ENCODE data around the gene ANO9. TPM values are rescaled to one million over a fixed set of nuclear protein-coding genes. Genes with fewer than 3 reads are reported as not detected.
"Not testable (repeated sequence)": the region's sequence is repeated elsewhere in the genome, so short reads cannot be mapped to it uniquely, and the experiment has no call there.

Gene ANO9
- total and polyA plus RNA-seq, 2 donors (not counting 1 experiment from before 2014, with no cell fraction given), result not detected

- Histone ChIP-seq H3K79me2 (ENCODE audit: control insufficient read depth, insufficient read depth, low read length) (no peaks in the 10 kb centered on the region), H3K4me3 (replicated peaks in 1 of 4; ENCODE audit: control extremely low read depth in 1 of 4, insufficient read depth in 1 of 4, low read depth in 3 of 4, low read length in 4 of 4) (no peak overlapping the region), H3K4me1 (ENCODE audit: control insufficient read depth, extremely low read depth, insufficient read depth, low read length) (no peaks in the 10 kb centered on the region), H3K4me2 (ENCODE audit: extremely low read depth, insufficient read depth, low read length) (no peak overlapping the region), H3K9ac (ENCODE audit: insufficient read depth, low read length) (no peak overlapping the region), H2AFZ (ENCODE audit: low read length) (no peak overlapping the region), H3K36me3 (ENCODE audit: control insufficient read depth, insufficient read depth, low read length) (no peaks in the 10 kb centered on the region), H3K27me3 (ENCODE audit: control insufficient read depth, insufficient read depth, low read length) (no peaks in the 10 kb centered on the region), H3K9me3 (ENCODE audit: control insufficient read depth, insufficient read depth, low read depth, low read length) (no peaks in the 10 kb centered on the region), H3K27ac (ENCODE audit: insufficient read depth, low read length) (no peak overlapping the region), H4K20me1 (ENCODE audit: control insufficient read depth, extremely low read depth, insufficient read depth, low read length) (no peaks in the 10 kb centered on the region)
- no peak for DNase-seq (ENCODE audit: low read depth in 2 of 2)
- TF ChIP-seq CTCF (conservative IDR thresholded peaks at IDR 0.05 in 1 of 2, IDR thresholded peaks at IDR 0.05 in 1 of 2; ENCODE audit: low read depth in 1 of 2, low read length in 2 of 2) (no peak), EZH2 (IDR thresholded peaks at IDR 0.05; ENCODE audit: low read length, missing control alignments) (no peak)
Observed at GRCh38 chr11:403761-404431, 37.9 kb downstream of the ANO9 start.

- Histone ChIP-seq H3K36me3 (ENCODE audit: control insufficient read depth, insufficient read depth, low read length) (no peaks in the 10 kb centered on the region), H3K4me1 (ENCODE audit: control insufficient read depth, extremely low read depth, insufficient read depth, low read length) (no peaks in the 10 kb centered on the region), H3K27me3 (ENCODE audit: control insufficient read depth, insufficient read depth, low read length) (no peaks in the 10 kb centered on the region), H3K4me2 (ENCODE audit: extremely low read depth, insufficient read depth, low read length) (no peak overlapping the region), H3K9ac (ENCODE audit: insufficient read depth, low read length) (no peak overlapping the region), H3K79me2 (ENCODE audit: control insufficient read depth, insufficient read depth, low read length) (no peaks in the 10 kb centered on the region), H4K20me1 (ENCODE audit: control insufficient read depth, extremely low read depth, insufficient read depth, low read length) (no peaks in the 10 kb centered on the region), H3K4me3 (replicated peaks in 1 of 4; ENCODE audit: control extremely low read depth in 1 of 4, insufficient read depth in 1 of 4, low read depth in 3 of 4, low read length in 4 of 4) (no peak overlapping the region), H3K9me3 (ENCODE audit: control insufficient read depth, insufficient read depth, low read depth, low read length) (no peaks in the 10 kb centered on the region), H3K27ac (ENCODE audit: insufficient read depth, low read length) (no peak overlapping the region), H2AFZ (ENCODE audit: low read length) (no peak overlapping the region)
- no peak for TF ChIP-seq CTCF (conservative IDR thresholded peaks at IDR 0.05 in 1 of 2, IDR thresholded peaks at IDR 0.05 in 1 of 2; ENCODE audit: low read depth in 1 of 2, low read length in 2 of 2)
- TF ChIP-seq EZH2 (IDR thresholded peaks at IDR 0.05; ENCODE audit: low read length, missing control alignments), result no peak
- DNase-seq (ENCODE audit: low read depth in 2 of 2), result no peak
Observed at GRCh38 chr11:403021-403760, 38.6 kb downstream of the ANO9 start.

GRCh38 chr11:401196-401595, 40.6 kb downstream of the ANO9 start:
- not testable (repeated sequence) for H3K4me3 ChIP-seq (replicated peaks in 1 of 4; ENCODE audit: control extremely low read depth in 1 of 4, insufficient read depth in 1 of 4, low read depth in 3 of 4, low read length in 4 of 4); DNase-seq (ENCODE audit: low read depth in 2 of 2); H3K4me2 ChIP-seq (ENCODE audit: extremely low read depth, insufficient read depth, low read length); H3K4me1 ChIP-seq (ENCODE audit: control insufficient read depth, extremely low read depth, insufficient read depth, low read length); H3K79me2 ChIP-seq (ENCODE audit: control insufficient read depth, insufficient read depth, low read length); H3K9me3 ChIP-seq (ENCODE audit: control insufficient read depth, insufficient read depth, low read depth, low read length); H2AFZ ChIP-seq (ENCODE audit: low read length); H3K27ac ChIP-seq (ENCODE audit: insufficient read depth, low read length); H3K36me3 ChIP-seq (ENCODE audit: control insufficient read depth, insufficient read depth, low read length); H3K9ac ChIP-seq (ENCODE audit: insufficient read depth, low read length); H4K20me1 ChIP-seq (ENCODE audit: control insufficient read depth, extremely low read depth, insufficient read depth, low read length); H3K27me3 ChIP-seq (ENCODE audit: control insufficient read depth, insufficient read depth, low read length)

All from fibroblast of lung (primary cell).